ENCODE results near the gene TTC12.

- TF ChIP-seq EGR1 (IDR thresholded peaks at IDR 0.05; ENCODE audit: borderline replicate concordance, low read depth, low read length), result no peak
- TF ChIP-seq TAF1 (IDR thresholded peaks at IDR 0.05; ENCODE audit: low read depth, low read length), result no peak
- TF ChIP-seq CTCF (IDR thresholded peaks at IDR 0.05; ENCODE audit: control extremely low read depth in 1 of 3, insufficient read depth in 1 of 3, low read depth in 1 of 3, low read length in 3 of 3), result no peak
Measured at GRCh38 chr11:113395782-113396336, 81.5 kb downstream of the TTC12 start.
